Right hindlimb (tissue), 1 donor: Measurements from ENCODE around the gene PRAMEF12.
"Not testable (repeated sequence)": the region's sequence is repeated elsewhere in the genome, so short reads cannot be mapped to it uniquely, and the experiment has no call there.

ENCODE experiments used
- DNase-seq: peaks from one replicate; pipeline ENCODE4 v3.0.0-alpha.2; 2018

The PRAMEF12 gene

DNA sequence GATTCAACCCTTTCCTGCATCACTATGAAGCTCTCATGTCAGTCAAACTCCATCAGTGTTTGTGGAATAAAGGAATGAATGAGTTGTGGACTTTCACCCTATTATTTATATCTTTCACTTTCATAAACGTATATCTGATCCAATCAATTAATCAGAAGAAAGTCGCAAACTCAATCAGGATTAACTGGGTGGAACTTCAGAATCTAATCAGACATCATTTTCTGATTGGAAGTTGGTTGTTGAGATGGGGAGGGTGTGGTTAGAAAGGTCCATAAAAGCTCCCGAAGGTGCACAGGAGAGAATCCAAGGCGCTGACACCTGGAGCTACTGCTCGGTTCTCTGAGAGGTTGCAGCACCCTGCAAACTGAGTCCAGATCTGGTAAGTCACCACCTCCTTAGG is at the start of gene PRAMEF12:
TSS of gene PRAMEF12 (plus strand) at position 301 of the 400 bp plus-strand sequence. CDS start 1,130 bp downstream, outside the sequence.
- DNase-seq: no peak

DNA sequence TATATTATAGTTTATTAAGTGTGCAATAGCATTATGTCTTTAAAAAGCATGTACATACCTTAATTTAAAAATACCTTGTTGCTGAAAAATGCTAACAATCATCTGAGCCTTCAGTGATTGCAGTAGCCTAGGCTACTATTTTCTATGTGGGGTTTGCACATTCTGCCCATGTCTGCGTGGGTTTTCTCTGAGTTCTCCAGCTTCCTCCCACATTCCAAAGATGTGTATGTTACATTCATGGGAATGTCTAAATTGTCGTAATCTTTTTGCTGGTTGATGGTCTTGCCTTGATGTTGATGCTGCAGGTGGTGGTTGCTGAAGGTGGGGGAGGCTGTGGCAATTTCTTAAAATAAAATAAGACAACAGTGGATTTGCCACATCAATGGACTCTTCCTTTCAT is 45.1 kb upstream of the PRAMEF12 start:
- no peak for DNase-seq

DNA sequence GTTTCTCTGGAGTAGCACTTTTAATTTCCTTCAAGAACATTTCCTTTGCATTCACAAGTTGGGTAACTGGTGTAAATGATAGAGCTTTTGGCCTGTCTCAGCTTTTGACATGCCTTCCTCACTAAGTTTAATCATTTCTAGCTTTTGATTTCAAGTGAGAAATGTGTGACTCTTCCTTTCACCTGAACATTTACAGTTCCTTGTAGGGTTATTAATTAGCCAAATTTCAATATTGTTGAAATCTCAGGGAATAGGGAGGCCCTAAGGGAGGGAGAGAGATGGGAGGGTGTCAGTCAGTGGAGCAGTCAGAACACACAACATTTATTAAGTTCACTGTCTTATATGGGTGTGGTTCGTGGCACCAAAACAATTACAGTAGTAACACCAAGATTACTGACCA is 43.4 kb upstream of the PRAMEF12 start:
- no peak for DNase-seq

DNA sequence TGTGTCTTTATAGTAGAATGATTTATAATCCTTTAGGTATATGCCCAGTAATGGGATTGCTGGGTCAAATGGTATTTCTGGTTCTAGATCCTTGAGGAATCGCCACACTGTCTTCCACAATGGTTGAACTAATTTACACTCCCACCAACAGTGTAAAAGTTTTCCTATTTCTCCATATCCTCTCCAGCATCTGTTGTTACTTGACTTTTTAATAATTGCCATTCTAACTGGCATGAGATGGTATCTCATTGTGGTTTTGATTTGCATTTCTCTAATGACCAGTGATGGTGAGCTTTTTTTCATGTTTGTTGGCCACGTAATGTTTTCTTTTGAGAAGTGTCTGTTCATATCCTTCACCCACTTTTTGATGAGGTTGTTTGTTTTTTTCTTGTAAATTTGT is 42.5 kb upstream of the PRAMEF12 start:
- DNase-seq: not testable (repeated sequence)

DNA sequence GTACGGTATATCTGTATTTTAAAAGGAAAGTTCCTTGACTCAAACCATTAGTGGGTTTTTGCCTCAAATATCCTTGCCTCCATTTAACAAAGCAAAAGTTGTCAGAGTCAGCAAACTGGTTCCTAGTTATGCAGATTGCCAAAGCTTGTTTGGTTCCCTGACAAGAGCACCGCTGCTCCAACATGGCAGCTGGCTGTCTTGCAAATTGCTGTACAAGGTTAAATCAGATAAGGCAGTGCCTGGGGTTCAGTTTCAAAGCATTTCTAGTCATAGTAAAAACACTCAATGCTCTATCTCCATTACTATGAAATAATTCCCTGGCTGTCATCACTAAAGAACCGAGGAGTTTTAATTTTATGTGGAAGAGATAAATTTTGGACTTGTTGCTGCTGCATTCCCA is 38.9 kb upstream of the PRAMEF12 start:
- DNase-seq: no peak

DNA sequence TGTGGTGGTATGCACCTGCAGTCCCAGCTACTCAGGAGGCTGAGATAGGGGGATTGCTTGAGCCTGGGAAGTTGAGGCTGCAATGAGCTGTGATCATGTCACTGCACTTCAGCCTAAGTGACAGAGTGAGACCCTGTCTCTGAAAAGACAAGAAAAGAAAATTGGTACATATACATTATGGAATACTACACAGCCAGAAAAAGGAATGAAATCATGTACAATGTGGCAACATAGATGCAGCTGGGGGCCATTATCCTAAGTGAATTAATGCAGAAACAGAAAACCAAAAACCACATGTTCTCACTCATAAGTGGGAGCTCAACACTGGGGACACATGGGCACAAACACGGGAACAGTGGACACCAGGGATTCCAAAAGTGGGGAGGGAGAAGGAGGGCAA is 34.6 kb upstream of the PRAMEF12 start:
- no peak for DNase-seq

DNA sequence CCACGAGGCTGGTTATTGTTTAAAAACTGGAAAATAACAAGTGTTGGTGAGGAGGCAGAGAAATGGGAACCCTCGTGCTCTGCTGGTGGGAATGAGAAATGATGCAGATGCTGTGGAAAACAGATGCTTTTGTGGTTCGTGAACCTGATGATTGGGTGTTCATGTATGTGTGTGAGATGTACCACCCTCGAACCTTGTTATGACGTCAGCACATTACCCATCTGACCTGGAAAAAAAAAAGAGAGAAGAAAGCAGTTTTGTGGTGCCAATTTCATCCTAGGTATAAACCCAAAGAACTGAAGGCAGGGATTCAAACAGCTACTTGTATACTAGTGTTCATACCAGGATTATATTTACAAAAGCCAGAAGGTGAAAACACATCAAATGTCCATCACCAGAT is 33.9 kb upstream of the PRAMEF12 start:
- DNase-seq: no peak

DNA sequence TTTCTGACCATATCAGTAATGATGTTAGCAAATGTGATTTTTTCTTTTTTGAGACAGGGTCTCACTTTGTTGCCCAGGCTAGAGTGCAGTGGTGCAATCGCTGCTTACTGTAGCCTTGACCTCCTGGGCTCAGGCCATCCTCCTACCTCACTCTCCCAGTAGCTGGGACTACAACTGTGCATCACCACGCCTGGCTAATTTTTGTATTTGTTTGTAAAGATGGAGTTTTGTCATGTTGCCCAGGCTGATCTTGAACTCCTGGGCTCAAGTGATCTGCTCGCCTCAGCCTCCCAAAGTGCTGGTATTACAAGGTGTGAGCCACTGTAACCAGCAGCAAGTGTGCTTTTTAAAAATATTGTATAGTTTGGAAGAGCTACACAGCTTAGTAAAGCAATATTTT is 31.6 kb upstream of the PRAMEF12 start:
- no peak for DNase-seq

DNA sequence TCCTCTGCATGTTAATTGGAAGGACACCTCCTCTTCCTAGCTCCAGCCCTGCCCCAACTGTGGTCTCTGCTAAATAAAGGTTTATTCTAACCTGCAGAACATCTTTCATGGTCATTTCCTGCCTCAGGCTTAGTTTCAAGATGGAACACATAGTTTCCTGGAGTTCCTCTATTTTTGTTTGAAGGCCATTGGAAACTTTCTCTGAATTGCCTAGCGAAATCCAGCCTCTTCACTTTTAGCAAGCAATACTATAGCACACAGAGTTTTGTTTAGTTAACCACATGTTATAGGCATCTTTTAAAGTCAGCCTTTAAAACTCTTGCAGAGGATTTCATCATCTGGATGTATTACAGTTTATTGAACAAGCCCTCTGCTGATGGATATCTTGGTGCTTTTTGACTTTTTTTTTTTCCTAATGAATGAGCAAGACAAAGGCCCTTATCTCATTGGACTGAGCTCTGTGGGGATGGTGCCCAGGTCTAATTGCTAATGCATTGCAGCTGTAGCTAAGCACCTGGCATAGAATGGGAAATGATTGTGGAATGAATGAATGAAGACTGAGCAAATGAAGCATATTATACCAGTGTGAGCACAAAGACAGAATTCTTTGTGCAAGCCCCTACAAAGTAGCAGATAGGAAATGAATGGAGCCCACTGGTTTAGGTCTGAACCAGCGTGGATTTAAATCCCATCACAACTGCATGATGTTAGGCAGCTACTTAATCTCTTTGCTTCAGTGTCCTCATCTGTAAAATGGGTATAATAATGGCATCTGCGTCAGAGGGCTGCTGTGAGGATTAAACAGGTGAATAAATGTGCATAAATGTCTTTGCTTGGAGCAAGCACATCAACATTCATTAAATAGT is 28.2 kb upstream of the PRAMEF12 start:
- no peak for DNase-seq

DNA sequence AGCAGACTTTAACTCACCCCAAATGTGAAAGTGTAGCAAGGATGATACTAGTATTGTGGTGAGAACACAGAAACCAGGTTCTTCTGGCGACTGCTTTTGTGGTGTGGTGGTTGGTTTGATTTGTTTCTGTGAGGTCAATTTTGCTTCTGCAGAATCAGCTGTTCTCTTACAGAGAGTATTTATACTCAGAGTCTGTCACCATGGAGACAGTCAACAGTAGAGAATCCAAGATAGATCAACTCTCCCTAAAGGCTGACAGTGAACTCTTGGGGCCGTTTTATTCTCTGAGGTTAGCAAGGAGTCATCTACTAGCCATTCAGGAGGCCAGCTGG is 27.6 kb upstream of the PRAMEF12 start, which contains the start of gene CFAP107:
TSS of gene CFAP107 (plus strand) at position 209 of the 332 bp plus-strand sequence. CDS start 231 bp downstream, outside the sequence.
- DNase-seq: no peak

DNA sequence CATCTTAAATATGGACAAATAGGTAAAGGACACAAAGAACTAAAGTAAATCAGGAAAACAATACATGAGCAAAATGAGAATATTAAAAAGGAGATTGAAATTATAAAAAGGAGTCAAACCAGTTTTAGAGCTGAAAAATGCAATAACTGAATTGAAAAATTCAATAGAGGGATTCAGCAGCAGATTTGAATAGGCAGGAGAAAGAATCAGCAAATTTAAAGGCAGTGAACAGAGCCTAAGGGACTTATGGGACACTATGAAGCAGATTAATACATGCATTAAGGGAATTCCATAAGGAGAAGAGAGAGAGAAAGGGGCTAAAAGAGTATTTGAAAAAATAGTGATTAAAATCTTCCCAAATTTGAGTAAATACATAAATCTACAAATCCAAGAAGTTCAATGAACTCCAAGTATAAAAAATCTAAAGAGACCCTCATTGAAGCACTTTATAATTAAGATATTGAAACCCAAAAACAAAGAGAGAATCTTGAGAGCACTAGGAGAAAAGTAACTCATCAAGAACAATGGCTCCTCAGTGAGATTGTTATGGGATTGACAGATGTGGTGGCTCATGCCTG is 24.7 kb upstream of the PRAMEF12 start:
- no peak for DNase-seq

DNA sequence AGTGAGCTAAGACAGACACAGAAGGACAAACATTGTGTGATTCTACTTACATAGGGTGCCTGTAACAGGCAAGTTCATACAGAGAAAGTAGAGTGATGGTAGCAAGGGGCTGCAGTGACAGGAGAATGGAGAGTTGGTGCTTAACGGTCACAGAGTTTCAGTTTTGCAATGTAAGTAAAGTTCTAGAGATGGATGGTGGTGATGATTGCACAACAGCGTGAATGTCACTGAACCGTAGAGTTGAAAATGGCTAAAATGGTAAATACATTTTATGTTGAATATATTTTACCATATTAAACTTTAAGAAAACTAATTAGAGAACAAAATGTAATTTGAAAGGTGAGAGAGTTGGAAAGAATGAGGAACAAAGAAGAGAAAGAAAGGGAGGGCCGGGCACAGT is 18.8 kb upstream of the PRAMEF12 start:
- no peak for DNase-seq

DNA sequence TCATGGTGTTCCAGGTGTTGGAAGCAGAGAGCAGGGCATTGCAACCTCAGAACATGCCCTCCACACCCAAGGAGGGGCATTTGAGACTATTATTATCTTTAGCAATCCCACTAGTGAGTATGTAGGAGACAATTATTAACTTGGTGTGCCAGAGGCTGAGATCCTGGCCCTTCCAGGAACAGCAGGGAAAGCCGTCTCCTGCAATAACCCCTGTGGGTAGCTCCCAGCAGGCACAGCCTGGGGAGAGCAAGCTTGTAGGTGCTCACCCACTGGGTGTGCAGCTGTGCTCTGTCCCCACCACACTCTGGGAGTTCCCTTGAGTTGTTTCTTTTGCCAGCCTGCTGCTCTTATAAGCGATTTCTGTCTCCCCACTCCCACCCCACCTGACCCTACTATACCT is 17.3 kb upstream of the PRAMEF12 start:
- no peak for DNase-seq

DNA sequence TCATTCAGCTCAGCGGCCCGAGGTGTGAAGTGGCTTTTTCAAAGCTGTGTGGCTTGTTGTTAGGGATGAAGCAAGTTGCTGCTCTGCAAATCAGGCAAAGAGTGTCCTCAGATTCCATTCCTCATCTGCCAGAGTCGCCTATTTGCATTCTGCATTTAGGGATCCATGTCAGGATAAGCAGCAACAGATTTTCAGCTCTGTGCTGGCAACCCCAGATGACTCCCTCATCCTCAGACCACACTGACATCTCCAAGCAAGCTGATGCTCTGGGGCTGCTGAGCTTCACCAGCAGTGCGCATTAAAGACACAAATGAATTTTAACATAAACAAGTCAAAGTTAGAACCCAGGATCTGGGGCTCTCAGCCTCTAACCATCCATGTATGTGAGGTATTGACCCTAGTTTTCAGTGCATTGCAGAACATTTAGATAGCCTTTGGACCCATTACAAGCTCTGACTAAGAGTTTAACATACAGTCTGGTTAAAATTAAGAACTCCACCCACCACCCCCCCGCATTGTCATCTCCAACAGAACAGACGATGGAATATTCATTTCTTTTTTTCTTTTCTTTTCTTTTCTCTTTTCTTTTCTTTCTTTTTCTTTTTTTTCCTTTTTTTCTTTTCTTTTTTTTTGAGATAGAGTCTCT is 16.6 kb upstream of the PRAMEF12 start:
- no peak for DNase-seq

DNA sequence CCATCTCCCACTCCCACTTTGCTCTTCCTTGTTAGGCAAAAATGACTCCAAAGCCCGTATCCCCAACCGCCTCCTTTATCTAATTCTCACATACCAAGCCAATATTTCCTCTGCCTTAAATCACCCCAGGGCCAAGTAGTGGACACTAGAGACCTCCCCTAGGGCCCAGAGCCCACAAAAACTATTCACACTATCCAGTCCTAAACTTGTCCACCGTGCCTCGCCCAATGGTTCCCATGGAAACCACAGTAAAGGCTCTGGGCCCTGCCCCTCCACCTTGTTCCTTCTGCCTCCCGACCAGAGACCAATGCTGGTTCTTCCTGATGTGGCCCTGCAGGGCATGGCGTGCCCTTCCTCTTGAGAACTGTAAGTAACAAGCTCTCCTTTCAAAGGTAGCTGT is 15.7 kb upstream of the PRAMEF12 start:
- no peak for DNase-seq

DNA sequence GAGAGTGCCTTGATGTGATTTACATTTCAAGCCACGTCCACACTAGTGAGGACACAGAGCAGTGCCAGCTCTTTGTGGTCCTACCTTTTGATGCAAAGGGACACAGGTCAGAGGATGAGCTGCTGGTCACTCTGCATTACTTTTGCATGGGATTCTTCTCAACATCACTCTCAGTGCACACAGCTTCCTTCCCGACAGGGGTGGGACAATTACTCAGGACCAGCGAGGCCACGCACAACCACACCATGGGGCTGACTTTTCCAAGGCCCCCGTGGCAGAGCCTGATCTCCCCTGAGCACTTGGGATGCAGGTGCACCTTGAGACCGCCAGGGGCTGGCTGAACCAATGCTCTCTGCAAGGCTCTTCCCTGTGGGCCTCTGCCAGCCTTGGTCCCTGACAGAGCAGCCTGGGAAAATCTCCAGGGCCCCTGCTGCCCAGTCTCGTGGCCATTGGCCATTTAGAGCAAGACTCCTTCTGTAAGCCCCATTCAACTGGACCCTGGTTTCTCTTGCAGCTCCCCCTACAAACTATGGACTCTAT is 13.2 kb upstream of the PRAMEF12 start:
- no peak for DNase-seq

DNA sequence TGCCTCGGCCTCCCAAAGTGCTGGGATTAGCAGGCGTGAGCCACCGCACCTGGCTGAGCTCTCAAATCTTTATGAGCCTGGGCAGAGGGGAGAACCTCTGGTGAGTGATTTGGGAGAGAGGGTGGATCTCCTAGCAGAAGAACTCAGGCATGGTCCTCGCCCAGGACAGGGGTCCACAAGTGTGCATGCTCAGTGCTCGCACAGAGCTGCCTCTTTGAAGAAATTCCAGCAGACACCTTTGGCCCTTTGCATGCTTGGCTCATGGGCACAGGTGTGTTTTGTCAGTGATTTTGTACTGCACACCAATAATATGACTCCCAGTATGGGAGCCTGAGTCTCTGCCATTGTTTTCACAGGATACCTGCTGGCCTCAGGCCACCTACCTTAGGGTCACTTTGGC is 11.8 kb upstream of the PRAMEF12 start:
- DNase-seq: no peak

DNA sequence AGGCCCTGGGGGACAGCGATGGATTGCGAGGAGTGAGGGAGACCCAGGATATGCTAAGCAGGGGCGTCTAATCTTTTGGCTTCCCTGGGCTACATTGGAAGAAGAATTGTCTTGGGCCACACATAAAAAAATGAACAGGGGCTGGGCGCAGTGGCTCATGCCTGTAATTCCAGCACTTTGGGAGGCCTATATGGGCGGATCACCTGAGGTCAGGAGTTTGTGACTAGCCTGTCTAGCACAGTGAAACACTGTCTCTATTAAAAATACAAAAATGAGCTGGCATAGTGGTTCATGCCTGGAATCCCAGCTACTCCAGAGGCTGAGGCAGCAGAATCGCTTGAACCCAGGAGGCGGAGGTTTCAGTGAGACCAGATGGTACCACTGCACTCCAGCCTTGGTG is 10.8 kb upstream of the PRAMEF12 start:
- DNase-seq: no peak

DNA sequence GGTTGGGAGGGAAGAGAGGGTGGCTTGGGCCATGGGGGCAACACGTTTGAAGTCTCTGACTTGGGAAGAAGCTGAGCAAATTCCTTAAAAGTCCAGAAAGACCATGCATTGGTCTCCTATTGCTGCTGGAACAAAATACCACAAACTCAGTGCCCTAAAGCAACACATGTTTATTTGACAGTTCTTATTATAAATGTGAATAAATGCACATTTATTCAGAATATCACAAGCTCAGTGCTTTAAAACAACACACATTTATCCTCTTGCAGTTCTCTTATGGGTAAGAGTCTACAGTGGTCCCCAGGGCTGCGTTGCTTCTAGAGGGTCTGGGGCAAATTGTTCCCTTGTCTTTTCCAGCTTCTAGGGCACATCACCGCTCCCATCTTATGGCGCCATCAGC is 10.1 kb upstream of the PRAMEF12 start:
- no peak for DNase-seq

DNA sequence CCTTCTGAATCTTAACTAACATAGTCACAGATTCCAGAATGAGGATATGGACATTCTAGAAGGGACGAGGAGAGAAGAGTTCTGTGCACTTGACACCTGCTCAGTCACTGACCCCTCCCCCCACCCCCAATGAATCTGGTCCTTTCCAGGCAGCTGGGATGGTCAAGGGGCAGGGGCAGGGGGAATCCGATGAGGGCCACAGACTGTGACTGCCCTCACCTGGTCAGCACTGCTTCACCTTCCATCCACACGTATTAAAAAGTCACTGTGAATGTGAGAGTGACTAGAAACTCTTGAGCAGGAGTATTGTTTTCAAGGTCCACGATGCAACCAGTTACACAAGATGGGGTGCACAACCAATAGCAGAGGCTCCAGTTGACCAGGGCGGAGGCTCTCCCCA is 9.5 kb upstream of the PRAMEF12 start:
- DNase-seq: no peak

DNA sequence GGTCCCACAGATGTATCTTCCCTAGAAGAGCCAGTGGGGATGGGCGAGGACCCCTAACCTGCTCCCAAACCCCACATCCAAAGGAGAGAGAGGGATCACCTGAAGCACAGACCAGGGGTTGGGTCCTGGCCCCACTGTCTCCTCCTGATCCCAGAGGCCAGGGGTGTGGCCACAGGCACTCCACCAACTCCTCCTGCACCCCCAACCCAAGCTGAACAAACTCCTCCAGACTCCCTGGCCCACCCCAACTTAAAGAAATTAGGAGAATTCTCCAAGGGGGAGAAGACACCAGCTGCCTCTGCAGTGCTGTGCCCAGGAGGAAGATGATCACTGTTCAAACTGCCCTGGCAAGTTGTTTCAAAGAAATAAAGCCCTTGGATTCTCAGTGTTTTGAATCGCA is 4.5 kb upstream of the PRAMEF12 start:
- no peak for DNase-seq

DNA sequence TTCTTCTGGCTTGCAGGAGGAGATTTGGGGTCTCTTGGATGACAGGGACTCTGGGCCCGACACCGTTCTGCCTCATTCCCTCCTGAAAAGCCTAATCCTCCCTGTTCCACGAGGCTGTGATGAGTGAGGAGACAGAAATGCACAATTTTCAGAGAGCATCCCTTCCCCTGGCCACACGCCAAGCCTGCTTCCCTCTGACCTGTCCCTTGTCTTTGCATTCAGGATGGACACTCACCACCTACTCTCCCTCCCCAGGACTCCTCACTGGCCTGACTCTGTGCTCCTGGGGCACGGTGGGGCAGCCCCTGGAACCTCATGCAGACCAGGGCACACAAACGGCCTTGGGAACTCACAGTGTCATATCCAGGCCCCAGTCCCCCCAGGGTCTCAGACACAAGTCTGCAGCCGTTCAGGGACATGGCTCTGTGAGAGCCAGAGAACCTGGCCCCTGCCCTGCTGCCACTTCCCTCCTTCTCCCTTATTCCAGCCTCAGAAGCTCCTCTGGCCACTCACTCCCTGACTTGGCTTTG is 3.5 kb upstream of the PRAMEF12 start:
- no peak for DNase-seq

DNA sequence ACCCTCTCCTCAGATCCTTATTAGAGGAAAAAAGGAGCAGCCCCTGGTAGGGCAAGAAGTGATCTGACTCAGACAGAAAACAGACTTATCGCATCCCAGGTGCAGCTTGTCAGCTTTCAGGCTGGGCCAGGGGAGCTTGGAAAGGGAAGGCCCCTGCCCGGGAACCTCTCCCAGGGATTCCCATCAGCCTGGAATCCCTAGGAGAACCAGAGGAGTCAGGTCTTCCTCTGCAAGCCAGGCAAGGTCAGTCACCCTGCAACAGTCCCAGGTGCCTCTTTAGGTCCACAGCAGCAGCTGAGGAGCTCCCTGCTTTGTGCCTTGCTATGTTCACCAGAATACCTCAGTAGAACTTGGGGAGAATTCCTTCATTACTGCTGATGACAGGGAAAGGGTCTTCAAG is 2.9 kb upstream of the PRAMEF12 start:
- DNase-seq: no peak

DNA sequence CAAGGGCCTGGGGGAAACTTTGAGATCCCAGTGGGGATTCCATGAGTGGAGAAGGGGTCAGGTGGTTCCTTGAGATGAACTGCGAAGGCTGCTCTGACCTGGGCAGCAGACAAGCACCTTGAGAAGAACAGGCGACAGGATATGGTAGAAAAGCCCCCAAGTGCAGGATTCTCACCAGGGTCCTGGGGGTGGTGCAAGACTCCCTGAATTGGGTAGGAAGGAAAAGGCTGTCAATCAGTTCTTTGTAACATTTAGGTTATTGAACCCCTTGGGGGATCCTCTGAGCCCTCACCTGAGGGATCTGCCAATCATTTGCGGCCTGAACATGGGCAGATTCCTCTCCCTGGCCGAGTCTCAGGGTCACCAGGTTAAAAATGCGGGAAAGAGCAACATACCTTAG is 2.4 kb upstream of the PRAMEF12 start:
- DNase-seq: no peak
